ENCODE data around the gene RNLS. TPM values are rescaled to one million over a fixed set of nuclear protein-coding genes. Genes with fewer than 3 reads are reported as not detected.

RNLS gene
- polyA plus RNA-seq, 2 of the 4 experiments (the other 2 are of a cell fraction): 11.7 to 16.8 TPM

GRCh38 chr10:88322324-88323063, 260.6 kb downstream of the RNLS start:
- ChIA-PET POLR2A (no interaction called here), CTCF (no interaction called here)
- H3K4me3 ChIP-seq: no peak overlapping the region
- H3K4me2 ChIP-seq: no peak overlapping the region
- FAIRE-seq: no peak
- TF ChIP-seq RCOR1 (IDR thresholded peaks at IDR 0.05; ENCODE audit: low read depth, low read length) (no peak), RNF2 (IDR thresholded peaks at IDR 0.05; ENCODE audit: borderline replicate concordance, low read depth) (no peak), CHD4 (IDR thresholded peaks at IDR 0.05; ENCODE audit: borderline replicate concordance) (no peak)
- H3K9me3 ChIP-seq: peaks cover 43% of the 10 kb centered on the region
- H3K27ac ChIP-seq: no peak overlapping the region
- no peak for DNase-seq (ENCODE audit: low read depth in 1 of 2, low spot score in 1 of 2)
- ATAC-seq: no peak
- no peaks in the 10 kb centered on the region for H3K4me1 ChIP-seq
- WGBS (ENCODE audit: missing lambda C conversion rate): 62% methylated on average over 3 of the region's 3 CpGs

- ATAC-seq: no peak
- Histone ChIP-seq H3K4me3 (no peak overlapping the region), H3K9me3 (peaks cover 46% of the 10 kb centered on the region), H3K27ac (no peak overlapping the region), H3K4me1 (no peaks in the 10 kb centered on the region), H3K4me2 (no peak overlapping the region)
- DNase-seq (ENCODE audit: low read depth in 1 of 2, low spot score in 1 of 2): no peak
- no peak for FAIRE-seq
- CTCF ChIA-PET: no interaction called here
- TF ChIP-seq RAD21 (conservative IDR thresholded peaks at IDR 0.05 in 1 of 2, IDR thresholded peaks at IDR 0.05 in 1 of 2) (no peak), ZNF302 (CRISPR knock-in tag; IDR thresholded peaks at IDR 0.05) (no peak), NFE2L2 (conservative IDR thresholded peaks at IDR 0.05; ENCODE audit: low read length) (no peak), RARB (CRISPR knock-in tag; IDR thresholded peaks at IDR 0.05) (no peak), HDAC2 (IDR thresholded peaks at IDR 0.05) (no peak), ATOH8 (CRISPR knock-in tag; IDR thresholded peaks at IDR 0.05; ENCODE audit: low read depth) (no peak), RNF2 (IDR thresholded peaks at IDR 0.05; ENCODE audit: borderline replicate concordance, low read depth) (no peak), FOXS1 (CRISPR knock-in tag; IDR thresholded peaks at IDR 0.05) (no peak), FOSB (CRISPR knock-in tag; IDR thresholded peaks at IDR 0.05) (no peak), HEYL (CRISPR knock-in tag; IDR thresholded peaks at IDR 0.05) (no peak), POLR2AphosphoS2 (conservative IDR thresholded peaks at IDR 0.05; ENCODE audit: low read length) (no peak), ESRRA (IDR thresholded peaks at IDR 0.05; ENCODE audit: borderline replicate concordance, low read length) (no peak)
- POLR2A ChIA-PET: no interaction called here
- WGBS (ENCODE audit: missing lambda C conversion rate): 6% methylated on average over 1 of the region's 1 CpG
Observed at GRCh38 chr10:88319960-88320517, 263.1 kb downstream of the RNLS start.

DNA sequence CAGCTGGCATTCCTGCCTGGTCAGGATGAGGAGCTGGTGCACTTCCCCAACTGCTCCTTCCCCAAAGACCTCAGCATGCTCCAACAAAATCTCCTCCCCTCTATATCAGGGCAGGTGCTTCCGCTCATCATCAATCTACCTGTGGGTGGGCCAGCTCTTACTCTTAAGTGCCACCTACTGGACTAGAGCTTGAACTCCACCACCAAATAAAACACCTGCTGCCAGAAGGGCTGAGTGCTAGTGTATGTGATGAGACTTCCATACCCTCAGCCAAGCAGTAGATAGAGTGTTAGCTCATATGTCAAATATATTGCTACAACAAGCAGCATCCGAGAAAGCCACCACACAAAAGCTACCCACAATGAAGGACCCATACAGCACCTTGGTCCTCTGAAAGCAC, 264.3 kb downstream of the RNLS start:
- Histone ChIP-seq H3K27ac (no peak overlapping the region), H3K4me2 (no peak overlapping the region), H3K4me3 (no peak overlapping the region), H3K9me3 (peaks cover 46% of the 10 kb centered on the region), H3K4me1 (no peaks in the 10 kb centered on the region)
- POLR2A ChIA-PET: no interaction called here
- CTCF ChIA-PET: interaction anchor here (1.6 kb wide), 1 partner anchor 28 kb away, joined by 3 read pairs; no protein-coding TSS in a partner anchor
- ATAC-seq (peak in 1 of 2 experiments; percentile 41; a peak in 1 of 6 replicates), FAIRE-seq (no peak), DNase-seq (ENCODE audit: low read depth in 1 of 2, low spot score in 1 of 2) (peak; percentile 6 to 39)
- TF ChIP-seq SMC3 (IDR thresholded peaks at IDR 0.05) (0 out of 3 replicates have a peak, but pooled peaks have one; percentile 13), TP53 (CRISPR knock-in tag; IDR thresholded peaks at IDR 0.05) (no peak), RAD21 (conservative IDR thresholded peaks at IDR 0.05 in 1 of 2, IDR thresholded peaks at IDR 0.05 in 1 of 2) (peak; percentile 31 to 46; a peak in 4 of 5 replicates), KDM1A (IDR thresholded peaks at IDR 0.05; ENCODE audit: low read depth) (no peak)
- 34% methylated on average over 2 of the region's 2 CpGs for WGBS (ENCODE audit: missing lambda C conversion rate)

- H3K27ac ChIP-seq: no peak overlapping the region
- no peak for DNase-seq (ENCODE audit: low read depth in 1 of 2, low spot score in 1 of 2)
- no peak for ATAC-seq
- no peak overlapping the region for H3K4me2 ChIP-seq
- TF ChIP-seq CBX2 (IDR thresholded peaks at IDR 0.05; ENCODE audit: borderline replicate concordance, low read depth) (no peak), CBX8 (IDR thresholded peaks at IDR 0.05) (no peak), EP300 (IDR thresholded peaks at IDR 0.05) (no peak), MAZ (IDR thresholded peaks at IDR 0.05; ENCODE audit: borderline replicate concordance, low read depth, low read length) (no peak)
- TF ChIP-seq, protein P1, sequence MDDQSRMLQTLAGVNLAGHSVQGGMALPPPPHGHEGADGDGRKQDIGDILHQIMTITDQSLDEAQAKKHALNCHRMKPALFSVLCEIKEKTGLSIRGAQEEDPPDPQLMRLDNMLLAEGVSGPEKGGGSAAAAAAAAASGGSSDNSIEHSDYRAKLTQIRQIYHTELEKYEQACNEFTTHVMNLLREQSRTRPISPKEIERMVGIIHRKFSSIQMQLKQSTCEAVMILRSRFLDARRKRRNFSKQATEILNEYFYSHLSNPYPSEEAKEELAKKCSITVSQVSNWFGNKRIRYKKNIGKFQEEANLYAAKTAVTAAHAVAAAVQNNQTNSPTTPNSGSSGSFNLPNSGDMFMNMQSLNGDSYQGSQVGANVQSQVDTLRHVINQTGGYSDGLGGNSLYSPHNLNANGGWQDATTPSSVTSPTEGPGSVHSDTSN (IDR thresholded peaks at IDR 0.05): no peak
- H3K4me3 ChIP-seq: no peak overlapping the region
- no peaks in the 10 kb centered on the region for H3K4me1 ChIP-seq
- H3K9me3 ChIP-seq: peaks cover 42% of the 10 kb centered on the region
- POLR2A ChIA-PET: no interaction called here
- no peak for FAIRE-seq
- CTCF ChIA-PET: interaction anchor here (0.9 kb wide), 1 partner anchor 85 kb away, joined by 3 read pairs; no protein-coding TSS in a partner anchor
Observed at GRCh38 chr10:88317099-88317498, 266.0 kb downstream of the RNLS start.
